DMS114 treated with DMSO at 0.1 percent for 48 hours (cell line): ENCODE results near the gene CNTNAP4.

ENCODE experiments used
- DNase-seq: peaks from one replicate; lab custom pipeline; 2025; ENCODE audit not compliant: unreplicated experiment; lab: John Stamatoyannopoulos, UW

Gene CNTNAP4

GRCh38 chr16:76387994-76388393, 110.8 kb downstream of the CNTNAP4 start:
- DNase-seq, result no peak

- DNase-seq, result no peak
Measured at GRCh38 chr16:76389126-76389525, 111.9 kb downstream of the CNTNAP4 start.

GRCh38 chr16:76390476-76390875, 113.3 kb downstream of the CNTNAP4 start:
- DNase-seq, result no peak

- no peak for DNase-seq
Measured at GRCh38 chr16:76396977-76397376, 119.8 kb downstream of the CNTNAP4 start.

- DNase-seq, result no peak
Measured at GRCh38 chr16:76409706-76410105, 132.5 kb downstream of the CNTNAP4 start.

GRCh38 chr16:76421571-76421970, 144.4 kb downstream of the CNTNAP4 start:
- DNase-seq, result no peak

GRCh38 chr16:76428858-76429257, 151.7 kb downstream of the CNTNAP4 start:
- no peak for DNase-seq

- DNase-seq, result no peak
Measured at GRCh38 chr16:76441391-76441790, 164.2 kb downstream of the CNTNAP4 start.

GRCh38 chr16:76441876-76442275, 164.7 kb downstream of the CNTNAP4 start:
- no peak for DNase-seq

GRCh38 chr16:76443973-76444372, 166.8 kb downstream of the CNTNAP4 start:
- DNase-seq, result no peak

GRCh38 chr16:76444832-76445231, 167.6 kb downstream of the CNTNAP4 start:
- no peak for DNase-seq

- no peak for DNase-seq
Measured at GRCh38 chr16:76445815-76446214, 168.6 kb downstream of the CNTNAP4 start.

GRCh38 chr16:76446251-76446650, 169.1 kb downstream of the CNTNAP4 start:
- no peak for DNase-seq

- no peak for DNase-seq
Measured at GRCh38 chr16:76450890-76451289, 173.7 kb downstream of the CNTNAP4 start.

- DNase-seq, result no peak
Measured at GRCh38 chr16:76455257-76455656, 178.1 kb downstream of the CNTNAP4 start.

- DNase-seq, result no peak
Measured at GRCh38 chr16:76456016-76456415, 178.8 kb downstream of the CNTNAP4 start.

- DNase-seq, result no peak
Measured at GRCh38 chr16:76459111-76459510, 181.9 kb downstream of the CNTNAP4 start.

GRCh38 chr16:76461836-76462235, 184.6 kb downstream of the CNTNAP4 start:
- no peak for DNase-seq

- no peak for DNase-seq
Measured at GRCh38 chr16:76464955-76465620, 187.9 kb downstream of the CNTNAP4 start.

GRCh38 chr16:76466871-76467270, 189.7 kb downstream of the CNTNAP4 start:
- no peak for DNase-seq

- DNase-seq, result no peak
Measured at GRCh38 chr16:76474048-76474447, 196.8 kb downstream of the CNTNAP4 start.

- no peak for DNase-seq
Measured at GRCh38 chr16:76478105-76478504, 200.9 kb downstream of the CNTNAP4 start.

GRCh38 chr16:76483307-76483909, 206.2 kb downstream of the CNTNAP4 start:
- DNase-seq, result no peak
